Femur (tissue), 1 donor: ENCODE data around the gene DDI2.
A peak's percentile ranks its signal among the peaks of the same experiment; 100 is the strongest.
"Not testable (repeated sequence)": the region's sequence is repeated elsewhere in the genome, so short reads cannot be mapped to it uniquely, and the experiment has no call there.

Experiments used
- DNase-seq: peaks from one replicate; pipeline ENCODE4 v3.0.0-alpha.2; 2017

Gene DDI2

DNA sequence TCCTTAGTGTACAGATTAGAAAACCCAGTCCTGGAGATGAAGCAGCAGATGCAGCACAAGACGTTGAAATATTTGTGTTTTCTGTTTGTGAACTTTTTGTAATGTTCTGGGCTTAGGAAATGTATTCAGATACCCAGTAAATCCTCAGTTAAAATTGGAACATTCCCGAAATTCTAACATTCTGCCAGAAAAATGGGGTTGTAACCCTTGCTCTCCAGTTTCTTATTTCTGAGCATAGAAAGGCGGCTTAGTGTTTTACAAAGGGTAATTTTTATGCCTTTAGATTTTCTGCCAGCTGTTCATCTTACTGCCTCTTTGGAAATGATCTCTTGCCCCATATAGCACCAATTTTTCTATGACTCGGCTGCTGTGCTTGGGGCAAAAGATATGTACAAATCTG is 20.6 kb downstream of the DDI2 start:
- DNase-seq, result no peak

DNA sequence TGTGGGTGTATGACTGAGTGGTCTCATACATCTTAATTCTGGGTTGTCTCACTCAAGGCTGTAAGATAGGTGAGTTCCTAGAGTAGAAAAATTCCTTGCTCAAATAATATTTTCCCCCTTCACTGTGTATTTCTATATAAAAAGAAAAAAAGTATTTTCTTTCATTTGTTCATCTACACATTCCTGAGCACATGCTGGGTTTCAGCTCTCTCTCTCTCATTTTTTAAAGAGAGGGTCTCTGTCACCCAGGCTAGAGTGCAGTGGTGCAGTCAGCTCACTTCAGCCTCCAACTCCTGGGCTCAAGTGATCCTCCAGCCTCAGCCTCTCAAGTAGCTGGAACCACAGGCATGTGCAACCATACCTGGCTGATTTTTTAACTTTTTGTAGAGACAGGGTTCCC is 22.0 kb downstream of the DDI2 start:
- no peak for DNase-seq

DNA sequence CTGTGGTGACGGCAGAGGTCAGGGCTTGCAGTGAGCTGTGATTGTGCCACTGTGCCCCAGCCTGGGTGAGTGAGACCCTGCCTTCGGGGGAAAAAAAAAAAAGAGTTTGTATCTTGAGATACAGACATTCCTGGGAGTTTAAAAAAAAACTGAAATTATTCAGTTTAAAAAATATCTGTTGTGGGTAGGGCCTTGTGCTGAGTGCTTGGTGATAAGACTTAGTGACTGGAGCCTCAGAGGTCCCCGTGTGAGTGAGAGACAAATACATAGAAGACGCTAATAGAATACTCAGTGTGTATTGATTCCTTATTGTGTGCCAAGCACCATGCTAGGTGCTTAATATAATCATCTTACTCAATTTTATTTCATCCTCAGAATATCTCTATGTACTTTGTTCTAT is 22.7 kb downstream of the DDI2 start:
- no peak for DNase-seq

DNA sequence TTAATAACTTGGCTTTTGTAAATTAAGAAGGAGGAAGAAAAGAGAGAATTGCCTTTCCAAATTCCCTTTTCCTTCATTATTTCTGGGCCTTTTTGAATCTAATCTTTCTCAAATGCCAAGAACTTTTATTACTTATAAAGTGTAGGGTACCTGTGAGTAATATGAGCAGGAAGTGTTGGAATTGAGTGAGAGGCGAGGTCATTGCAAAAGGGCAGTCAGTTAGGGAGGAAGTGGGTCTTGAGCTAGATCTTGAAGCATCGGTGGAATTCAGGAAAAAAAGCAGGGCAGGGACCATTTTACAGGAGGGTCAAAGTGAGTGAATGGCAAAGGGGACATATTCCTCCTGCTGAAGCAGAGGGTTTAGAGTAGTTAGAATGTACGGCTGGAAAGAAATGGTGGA is 23.4 kb downstream of the DDI2 start:
- no peak for DNase-seq

DNA sequence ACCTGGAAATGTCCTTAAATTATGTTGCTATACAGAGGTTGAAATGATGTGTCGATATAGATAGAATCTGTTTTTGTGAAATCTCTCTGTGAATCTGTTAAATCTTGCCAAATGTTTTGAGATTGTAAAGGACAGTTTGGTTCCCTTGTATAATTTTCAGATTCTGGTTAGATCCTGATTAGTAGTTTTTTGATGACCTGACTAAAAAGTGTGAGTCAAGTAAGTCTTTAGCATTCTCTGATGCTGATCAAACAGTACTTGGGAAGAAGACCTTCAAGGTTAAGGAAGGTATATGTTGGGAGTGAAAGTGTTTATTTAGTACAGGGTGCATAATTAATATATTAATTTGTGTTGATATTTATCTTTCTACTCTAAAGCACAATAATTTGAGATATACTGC is 32.7 kb downstream of the DDI2 start:
- no peak for DNase-seq

DNA sequence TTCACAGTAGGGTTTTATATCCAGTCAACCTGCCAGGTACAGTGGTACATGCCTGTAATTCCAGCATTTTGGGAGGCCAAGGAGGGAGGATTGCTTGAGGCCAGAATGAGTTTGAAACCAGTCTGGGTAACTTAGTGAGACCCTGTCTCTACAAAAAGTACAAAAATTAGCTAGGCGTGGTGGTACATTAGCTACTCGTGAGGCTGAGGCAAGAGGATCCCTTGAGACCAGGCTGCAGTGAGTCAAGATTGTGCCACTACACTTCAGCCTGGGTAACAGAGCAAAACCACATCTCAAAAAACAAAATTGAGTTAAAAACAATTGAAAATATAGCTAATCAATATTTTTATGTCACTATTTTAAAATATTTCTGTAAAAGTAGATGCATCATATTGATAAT is 33.2 kb downstream of the DDI2 start:
- no peak for DNase-seq

DNA sequence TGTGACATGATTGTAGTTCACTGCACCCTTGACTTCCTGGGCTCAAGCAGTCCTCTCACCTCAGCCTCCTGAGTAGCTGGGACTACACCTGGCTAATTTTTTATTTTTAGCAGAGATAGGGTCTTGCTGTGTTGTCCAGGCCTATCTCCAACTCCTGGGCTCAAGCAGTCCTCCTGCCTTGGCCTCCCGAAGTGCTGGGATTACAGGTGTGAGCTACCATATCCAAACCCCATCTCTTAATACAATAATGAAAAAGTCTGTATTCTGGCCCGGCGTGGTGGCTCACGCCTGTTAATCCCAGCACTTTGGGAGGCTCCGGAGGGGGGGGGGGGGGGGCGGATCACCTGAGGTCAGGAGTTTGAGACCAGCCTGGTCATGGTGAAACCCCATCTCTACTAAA is 34.9 kb downstream of the DDI2 start:
- DNase-seq, result not testable (repeated sequence)

DNA sequence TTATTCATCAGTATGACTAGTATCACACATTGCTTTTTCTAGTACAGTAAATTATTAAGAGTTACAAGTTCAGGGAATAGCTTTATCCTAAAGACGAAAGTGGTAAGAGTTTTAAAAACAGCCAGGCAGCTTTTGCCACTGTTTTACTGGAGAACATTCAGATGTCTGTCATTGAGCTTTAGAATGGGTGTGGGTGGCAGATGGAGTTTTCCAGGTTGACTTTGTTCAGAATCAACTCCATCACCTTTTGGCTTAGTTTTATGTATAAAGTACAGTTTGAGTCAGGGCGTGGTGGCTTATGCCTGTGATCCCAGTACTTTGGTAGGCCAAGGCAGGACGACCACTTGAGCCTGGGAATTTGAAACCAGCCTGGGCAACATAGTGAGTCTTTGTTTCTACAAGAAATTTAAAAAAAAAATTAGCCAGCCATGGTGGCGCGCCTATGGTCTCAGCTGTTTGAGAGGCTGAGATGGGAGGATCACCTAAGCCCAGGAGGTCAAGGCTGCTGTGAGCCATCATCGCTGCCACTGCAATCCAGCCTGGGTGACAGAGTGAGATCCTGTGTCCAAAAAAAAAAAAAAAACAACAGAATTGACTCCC is 36.9 kb downstream of the DDI2 start:
- DNase-seq, result no peak

DNA sequence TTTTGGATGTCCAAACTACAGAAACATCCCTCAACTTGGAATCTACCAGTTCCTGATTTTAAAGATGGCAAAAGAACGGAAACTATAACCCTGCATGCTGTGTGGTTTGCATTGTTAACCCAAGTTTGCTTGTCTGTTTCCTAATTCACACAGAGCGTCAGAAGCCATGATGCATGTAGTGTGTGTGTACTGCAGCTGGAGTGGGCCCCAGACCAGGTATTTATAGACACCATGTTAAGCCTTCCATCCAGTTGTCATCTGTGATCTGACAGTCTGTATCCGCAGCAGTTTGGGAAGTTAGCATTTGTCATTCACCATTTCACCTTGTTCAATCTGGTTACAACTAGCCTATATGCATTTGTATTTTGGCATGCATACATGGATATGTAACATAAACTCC is 39.2 kb downstream of the DDI2 start:
- peak; percentile 22 for DNase-seq

DNA sequence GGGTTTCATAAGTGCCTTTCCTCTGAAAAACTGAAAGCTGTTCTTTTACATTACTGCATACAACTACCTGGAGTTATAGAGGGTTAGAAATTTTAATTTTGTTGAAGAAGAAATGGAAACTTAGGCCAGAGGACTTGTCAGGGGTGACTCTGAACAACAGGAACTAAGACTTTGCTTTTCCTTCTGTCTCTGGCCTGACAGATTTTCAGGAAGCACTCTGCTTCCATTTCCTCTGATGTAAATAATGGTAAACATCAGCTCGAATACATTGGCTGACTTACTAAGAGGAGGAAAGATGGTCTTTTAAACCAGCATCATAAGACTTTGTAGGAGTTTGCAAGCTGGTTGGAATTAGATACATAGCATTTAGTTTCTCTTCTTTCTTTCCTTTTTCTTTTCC is 39.8 kb downstream of the DDI2 start:
- no peak for DNase-seq

DNA sequence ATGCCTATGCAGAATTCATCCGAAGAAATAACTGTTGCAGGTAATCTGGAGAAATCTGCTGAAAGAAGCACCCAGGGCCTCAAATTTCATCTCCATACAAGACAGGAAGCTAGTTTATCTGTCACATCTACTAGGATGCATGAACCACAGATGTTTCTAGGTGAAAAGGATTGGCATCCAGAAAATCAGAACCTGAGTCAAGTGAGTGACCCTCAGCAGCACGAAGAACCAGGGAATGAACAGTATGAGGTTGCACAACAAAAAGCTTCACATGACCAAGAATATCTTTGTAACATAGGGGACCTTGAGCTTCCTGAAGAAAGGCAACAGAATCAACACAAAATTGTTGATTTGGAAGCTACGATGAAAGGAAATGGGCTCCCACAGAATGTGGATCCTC is 42.9 kb downstream of the DDI2 start:
- no peak for DNase-seq

DNA sequence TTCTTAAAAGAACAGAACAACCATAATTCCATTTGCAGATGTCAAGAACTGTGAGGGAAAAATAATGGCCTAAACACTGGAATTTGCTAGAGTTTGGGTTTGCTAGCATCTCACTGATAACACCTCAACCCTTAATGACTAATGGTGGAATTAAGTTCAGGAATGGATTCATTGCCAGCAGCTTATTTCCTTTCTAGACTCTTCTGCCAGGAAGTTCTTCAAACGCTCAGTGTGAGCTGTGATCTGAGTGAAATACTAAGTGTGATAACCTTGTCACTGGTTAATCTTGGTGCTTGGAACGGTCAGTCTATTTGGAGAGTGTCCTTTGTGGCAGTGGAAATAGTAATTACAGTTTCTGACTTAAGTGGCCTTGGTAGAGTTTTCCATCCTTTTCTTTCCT is 45.2 kb downstream of the DDI2 start:
- DNase-seq, result no peak

DNA sequence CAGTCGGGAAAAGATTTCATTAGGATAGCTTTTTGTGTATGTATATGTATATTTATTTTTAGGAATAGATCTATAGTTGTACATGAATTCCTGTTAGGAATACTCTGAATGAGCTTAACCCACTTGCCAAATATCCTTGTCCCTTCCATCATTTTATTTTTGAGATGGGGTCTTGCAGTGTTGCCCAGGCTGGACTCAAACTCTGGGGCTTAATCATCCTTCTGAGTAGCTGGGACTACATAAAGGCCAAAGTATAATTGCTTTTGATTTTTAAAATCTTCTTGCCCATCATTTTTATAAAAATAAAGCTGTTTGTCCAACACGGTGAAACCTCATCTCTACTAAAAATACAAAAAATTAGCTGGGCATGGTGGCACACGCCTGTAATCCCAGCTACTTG is 46.7 kb downstream of the DDI2 start:
- no peak for DNase-seq

DNA sequence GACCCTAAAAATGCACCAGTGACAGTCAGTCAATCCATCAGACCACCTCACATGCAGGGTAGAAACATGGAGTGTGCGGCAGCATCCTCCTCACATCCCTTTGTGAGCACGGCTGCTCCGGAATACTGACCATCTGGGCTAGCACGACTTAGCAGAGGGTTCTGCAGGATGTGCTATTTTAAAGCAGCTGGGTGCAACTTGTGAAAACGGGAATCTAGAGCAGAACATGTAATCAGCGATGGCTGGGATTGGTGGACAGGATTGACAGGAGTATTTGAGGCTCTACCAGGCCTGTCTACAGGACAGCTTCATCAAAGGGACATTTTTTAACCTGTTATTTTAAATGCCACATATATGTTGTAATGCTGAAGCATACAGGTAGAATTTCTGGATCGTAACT is 50.1 kb downstream of the DDI2 start:
- DNase-seq, result no peak

DNA sequence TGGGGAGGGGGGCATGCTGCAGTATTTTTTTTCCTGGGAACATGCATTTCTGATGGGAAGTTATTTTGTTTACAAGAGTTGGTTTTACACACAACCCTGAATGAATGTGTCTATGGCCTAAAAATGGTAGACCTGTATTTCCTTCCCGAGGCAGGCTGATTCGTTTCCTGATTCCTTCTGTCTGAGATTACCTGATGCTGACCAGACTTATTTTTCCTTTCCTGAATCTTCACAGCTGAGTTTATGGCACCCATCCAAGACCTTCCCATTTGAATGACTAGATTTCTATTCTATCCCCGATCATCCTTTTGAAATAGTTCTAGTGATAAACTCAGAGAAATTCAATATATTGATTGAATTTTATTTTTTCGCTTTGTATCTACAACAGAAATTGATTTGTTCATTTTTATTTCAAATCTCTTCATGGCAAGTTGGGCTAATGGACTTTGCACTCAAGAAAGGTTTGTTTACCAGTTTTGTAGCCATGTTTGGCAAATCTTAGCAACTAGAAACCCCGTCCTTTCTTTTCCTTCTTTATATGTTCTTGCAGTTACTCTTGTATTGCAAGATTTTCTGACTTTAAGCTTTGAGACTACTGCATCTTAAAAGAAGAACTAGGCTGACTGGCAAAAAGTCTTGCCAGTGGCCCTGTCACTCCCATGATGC is 51.0 kb downstream of the DDI2 start:
- DNase-seq, result no peak

DNA sequence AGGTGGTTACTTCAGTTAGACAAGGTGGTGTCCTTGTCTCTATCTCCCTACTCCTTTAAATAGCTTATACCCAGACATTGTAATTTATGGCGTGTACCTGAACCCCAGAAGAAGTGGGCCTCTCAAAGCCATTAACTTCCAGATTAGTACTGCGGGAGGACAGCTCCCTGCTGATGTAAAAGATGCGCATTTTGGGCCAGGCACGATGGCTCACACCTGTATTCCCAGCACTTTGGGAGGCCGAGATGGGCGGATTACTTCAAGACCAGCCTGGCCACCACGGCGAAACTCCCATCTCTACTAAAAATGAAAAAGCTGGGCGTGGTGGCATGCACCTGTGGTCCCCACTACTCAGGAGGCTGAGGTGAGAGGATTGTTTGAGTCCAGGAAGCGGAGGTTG is 51.8 kb downstream of the DDI2 start:
- DNase-seq, result no peak

DNA sequence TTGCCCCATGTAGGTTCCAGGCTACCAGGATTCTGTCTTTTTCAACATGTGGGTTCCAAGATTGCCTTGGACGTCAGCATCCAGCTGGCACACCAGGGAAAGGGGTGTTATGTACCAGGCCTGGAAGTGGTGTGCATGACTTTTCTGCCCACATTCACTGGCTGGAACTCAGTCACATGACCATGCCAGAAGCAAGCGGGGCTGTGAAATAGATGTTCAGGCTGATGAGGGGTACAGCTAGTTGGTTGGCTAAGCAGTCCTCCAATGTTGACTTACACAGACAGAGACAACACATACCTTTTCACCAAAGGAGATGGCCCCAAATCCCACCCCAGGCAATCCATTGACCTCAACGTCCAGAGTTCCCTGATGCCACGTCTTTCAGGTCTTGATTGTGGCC is 52.6 kb downstream of the DDI2 start:
- DNase-seq, result no peak

DNA sequence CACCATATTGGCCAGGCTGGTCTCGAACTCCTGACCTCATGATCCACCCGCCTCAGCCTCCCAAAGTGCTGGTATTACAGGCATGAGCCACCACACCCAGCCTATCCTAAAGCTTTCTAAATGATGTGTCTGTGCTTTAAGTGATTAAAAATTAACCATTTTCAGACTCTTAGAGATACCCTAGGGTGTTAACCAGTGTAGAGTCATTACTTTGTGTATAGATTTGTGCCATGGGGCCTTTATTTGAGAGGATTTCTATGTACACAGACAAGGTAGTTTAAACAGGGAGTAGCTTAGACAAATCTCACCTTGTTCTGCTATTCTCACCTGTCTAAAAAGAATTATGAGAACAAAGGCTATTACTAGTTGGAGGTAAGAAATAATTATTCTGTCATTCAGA is 54.2 kb downstream of the DDI2 start:
- DNase-seq, result no peak

DNA sequence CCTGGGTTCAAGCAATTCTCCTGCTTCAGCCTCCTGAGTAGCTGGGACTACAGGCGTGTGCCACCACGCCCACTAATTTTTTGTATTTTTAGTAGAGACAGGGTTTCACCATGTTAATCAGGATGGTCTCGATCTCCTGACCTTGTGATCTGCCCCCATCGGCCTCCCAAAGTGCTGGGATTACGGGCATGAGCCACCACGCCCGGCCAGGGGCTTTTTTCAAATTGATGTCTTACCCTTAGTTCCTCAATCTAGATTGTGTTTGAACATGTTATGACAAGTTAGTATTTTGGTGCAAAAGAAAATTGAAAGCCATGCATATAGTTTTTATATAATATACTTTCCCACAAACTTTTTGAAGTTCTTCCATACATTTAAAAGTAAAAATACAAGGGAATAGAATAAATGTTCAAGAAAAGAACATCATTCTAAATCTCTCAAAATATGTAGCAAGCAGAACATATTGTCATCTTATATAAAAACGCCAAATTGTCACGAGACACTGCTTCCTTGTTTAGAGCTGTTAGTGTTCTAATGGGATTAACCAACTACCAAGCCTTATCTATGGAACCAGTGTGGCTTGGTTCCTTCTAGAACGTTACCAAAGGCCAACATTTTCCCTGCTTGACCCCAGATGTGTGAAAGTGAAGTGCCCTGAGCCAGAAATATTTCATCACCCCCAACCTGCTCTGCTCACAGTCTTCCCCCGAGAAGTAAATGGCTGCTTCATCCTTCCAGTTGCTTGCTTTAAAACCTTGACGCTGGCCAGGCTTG is 57.3 kb downstream of the DDI2 start:
- DNase-seq, result no peak

DNA sequence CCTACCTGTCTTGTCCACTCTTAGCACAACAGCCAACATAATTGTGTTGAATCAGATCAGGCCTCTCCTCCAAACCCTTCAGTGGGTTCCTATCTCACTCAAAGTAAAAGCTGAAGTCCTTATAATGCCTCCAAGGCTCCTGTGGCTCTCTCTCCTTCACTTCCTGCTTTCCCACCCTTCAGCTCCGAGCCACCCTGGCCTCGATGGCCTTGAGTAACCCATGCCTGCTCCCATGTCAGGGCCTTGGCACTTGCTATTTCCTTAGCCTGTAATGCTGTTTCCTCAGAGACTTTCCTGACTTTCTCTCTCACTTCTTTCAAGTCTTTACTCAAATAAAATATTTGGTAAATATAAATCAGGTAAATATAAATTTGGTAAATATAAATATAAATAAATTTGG is 58.8 kb downstream of the DDI2 start:
- no peak for DNase-seq

DNA sequence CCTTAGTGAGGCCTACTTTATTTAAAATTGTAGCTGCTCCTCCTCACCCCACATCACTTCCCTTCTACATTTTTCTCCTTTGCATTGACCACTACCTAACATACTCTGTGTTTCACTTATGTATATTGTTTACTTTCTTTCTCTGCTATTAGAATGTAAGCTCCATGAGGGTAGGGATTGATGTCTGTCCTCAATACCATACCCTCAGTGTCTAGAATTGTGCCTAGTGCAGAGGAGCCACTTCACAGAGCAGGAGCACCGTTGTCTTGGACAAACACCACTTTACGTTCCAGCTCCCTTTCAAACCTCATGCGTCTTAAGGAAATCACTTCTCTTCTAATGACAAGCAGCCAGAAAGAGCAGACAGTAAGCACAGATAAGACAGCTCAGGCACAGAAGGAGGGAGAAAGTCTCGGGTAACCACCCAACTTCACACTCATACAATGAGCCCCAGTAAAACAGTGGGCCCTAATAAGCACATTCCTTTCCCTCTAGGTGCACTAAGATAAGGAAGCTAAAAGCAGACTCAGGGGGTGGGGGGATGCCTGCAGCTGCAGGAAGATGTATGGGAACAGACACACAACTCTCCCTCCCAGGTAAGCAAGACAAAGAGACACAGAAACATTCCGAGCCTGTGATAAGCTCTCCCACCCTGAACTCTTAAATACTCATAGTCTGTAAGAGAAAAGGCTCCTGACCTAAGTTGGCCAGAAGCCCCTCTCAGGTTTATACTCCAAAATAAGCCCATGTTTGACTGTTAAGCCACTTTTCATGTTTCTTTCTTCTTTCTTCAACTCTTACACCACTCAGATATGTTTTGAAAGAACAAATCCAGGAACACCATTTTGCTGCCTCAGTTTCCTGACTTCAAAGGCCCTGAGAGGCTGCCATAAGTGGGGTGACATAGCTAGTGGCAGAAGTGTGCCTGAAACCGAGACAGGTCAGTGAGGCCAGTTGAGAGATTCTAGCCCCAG is 59.7 kb downstream of the DDI2 start:
- DNase-seq, result no peak

DNA sequence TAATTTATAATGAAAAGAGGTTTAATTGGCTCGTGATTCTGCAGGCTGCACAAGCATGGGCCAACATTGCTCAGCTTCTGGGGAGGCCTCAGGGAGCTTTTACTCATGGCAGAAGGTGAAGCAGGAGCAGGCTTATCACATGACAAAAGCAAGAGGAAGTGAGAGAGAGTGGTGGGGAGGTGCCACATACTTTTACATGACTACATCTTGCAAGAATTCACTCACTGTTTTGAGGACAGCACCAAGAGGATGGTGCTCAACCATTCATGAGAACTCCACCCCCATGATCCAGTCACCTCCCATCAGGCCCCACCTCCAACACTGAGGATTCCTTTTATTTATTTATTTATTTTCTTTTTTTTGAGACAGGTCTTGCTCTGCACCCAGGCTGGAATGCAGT is 61.3 kb downstream of the DDI2 start:
- DNase-seq, result no peak

DNA sequence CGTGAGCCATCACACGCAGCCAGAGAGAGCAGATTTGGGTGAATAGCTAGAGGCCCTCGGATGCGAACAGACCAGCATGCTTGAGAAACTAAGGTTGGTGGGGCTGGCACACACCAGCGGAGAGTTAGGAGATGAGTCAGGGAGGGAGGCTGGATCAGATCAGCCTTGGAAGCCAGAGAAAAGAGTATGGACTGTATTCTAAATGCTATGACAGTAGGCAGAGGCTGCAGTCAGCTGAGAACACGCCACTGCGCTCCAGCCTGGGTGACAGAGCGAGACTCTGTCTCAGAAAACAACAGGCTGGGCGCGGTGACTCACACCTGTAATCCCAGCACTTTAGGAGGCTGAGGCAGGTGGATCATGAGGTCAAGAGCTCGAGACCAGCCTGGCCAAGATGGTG is 62.9 kb downstream of the DDI2 start:
- no peak for DNase-seq
